ENCODE data around the gene OTOG.

OTOG gene

GRCh38 chr11:17519061-17519885 is 27.8 kb upstream of the OTOG start:
- no peak for DNase-seq

GRCh38 chr11:17521106-17521900 is 25.8 kb upstream of the OTOG start:
- DNase-seq = no peak

GRCh38 chr11:17522655-17523054 is 24.4 kb upstream of the OTOG start:
- DNase-seq = no peak

DNA sequence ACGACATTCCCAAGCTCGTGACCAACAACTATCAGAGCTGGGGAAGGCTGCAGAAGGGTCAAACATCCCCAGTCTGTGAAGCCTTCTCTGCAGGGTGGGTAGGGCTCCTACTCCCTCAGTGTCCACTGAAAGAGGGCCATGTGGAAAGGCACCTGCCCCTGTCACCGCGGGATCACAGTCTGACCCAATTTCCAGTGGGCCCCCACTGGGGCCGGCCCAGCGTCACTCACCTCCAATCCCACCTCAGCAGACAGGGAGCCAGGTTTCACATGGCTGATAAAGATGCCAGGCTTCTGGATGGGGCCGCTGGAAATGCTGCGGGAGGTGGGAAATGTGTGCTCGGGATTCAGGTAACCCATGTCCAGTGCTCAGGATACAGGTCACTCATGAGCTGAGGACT is 22.8 kb upstream of the OTOG start:
- no peak for DNase-seq

- no peak for DNase-seq
Measured at GRCh38 chr11:17525570-17525969, 21.5 kb upstream of the OTOG start.

DNA sequence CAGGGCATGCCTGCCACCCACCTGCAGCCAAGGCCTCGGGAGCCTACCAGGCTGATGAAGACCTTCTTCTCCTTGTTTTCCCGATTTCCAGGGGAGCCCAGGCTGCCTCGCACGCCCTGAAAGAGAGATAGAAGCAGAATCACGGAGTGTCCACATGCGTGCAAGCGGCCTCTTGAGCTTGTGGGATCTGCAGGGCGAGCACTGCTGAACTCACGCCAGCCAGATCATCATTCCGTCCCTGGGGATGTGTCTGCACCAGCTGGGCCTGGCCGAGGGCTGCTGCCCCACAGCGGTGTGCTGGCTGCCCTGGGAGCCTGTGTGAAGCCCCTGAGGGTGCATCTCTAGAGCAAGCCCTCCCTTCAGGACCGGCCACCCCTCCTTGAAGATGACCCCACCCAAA is 20.7 kb upstream of the OTOG start:
- DNase-seq = no peak

DNA sequence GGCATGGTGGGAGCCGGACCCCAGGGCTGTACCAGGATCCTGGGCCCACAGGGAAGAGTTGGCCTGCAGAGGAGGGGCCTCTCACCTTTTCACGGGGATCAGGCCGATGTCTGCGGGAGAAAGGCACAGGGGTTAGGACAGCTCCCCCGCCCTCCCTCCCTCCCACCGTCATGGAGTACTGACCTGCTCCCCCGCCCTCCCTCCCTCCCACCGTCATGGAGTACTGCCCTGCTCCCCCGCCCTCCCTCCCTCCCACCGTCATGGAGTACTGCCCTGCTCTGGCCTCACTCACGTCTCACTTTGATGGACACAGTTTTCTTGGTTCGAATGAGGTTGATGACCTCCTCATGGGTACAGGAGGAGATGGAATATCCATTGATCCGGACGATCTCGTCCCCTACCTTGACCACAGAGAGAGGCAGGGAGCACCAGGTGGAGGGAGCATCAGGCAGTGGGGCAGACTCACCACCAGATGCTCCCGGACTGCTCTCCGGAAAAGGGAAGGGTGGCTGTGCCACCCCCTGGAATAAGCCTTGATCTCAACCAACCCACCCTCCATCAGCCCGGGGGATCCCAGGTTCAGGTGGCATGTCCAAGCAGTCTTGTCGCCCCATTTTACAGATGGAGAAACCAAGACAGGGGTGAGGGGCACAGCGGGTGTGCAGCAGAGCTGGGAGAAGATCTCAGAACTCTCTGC is 20.0 kb upstream of the OTOG start:
- DNase-seq = no peak

- no peak for DNase-seq
Measured at GRCh38 chr11:17527628-17527995, 19.4 kb upstream of the OTOG start.

DNA sequence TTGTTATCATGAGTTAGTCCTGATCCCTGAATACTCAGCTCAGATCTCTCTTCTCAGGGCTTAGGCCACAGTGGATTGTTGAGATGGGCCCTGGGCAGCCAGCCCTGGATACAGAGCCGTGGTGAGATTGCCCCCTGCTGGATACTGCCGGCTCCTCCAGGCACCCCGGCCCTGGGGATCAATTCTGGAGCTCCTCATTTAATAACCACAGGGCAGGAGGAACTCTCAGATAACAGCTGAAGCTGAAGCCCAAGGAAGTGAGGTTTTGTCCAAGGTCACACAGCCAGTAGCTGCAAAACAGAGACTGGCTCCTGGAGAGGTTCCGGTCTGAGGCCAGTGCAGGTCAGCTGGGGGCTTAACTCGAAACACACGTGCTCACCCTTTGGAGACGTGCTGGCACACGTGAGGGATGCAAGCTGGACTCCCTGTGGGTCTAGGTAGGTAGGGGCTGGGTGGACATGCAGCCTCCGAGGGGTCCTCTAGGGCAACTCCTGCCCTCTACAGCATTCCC is 18.8 kb upstream of the OTOG start:
- DNase-seq = no peak

DNA sequence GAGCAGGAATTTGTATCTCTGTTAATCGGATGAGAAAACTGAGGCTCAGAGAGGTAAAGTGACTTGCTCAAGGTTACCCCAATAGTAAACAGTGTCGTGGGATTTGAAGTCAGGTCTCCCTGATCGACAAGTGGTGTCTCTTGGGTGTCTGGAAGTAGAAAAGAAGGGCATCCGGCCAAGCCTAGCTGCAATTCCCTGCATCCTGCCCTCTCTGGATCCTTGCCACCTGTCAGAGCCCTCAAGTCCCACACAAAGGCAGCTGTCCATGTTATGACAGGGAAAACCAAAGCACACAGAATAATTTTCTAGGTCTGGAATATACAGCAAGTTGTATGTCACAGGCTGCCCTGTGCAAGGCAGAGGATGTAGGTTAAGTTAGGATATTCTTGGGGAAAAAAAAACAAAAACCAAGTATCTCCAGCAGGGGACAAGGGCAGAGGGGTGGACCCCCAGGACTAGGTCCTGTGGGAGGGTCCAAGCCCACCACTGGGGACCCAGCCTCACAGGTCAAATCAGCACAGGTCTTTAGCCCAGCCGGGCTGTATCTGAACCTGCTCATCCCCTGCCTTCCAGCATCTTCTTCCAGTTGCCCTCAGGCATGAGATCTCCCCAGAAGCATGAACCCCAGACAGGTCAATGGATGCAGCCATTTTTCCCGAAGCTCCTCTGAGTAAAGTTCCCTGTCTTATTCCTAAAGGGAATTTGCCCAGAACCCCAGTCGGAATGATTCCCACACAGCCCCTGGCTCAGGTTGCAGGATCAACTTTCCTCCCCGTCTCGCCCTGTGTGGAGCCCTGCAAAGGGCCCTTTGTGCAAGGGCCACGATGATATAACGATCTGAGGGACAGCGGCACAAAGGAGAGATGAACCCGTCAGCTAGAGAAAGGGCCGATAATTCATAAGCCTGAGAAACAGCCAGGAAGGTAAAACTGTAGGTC is 17.9 kb upstream of the OTOG start:
- no peak for DNase-seq

DNA sequence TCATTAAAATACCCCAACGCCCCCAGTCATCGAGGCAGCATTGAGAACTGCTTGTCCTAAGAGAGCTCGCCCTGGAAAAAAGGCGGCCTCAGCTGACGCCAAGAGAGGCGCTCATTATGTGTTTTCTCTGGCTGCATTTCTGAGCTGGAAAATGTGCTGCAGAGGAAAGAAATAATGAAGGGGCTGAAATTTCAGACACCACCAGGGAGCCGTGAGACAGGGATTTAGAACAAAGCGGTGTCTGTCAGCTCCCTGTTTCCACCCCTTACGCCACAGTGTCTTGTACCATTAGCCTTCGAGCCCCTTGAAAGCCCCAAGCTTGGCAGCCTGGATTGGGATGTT is 17.2 kb upstream of the OTOG start:
- DNase-seq = no peak

DNA sequence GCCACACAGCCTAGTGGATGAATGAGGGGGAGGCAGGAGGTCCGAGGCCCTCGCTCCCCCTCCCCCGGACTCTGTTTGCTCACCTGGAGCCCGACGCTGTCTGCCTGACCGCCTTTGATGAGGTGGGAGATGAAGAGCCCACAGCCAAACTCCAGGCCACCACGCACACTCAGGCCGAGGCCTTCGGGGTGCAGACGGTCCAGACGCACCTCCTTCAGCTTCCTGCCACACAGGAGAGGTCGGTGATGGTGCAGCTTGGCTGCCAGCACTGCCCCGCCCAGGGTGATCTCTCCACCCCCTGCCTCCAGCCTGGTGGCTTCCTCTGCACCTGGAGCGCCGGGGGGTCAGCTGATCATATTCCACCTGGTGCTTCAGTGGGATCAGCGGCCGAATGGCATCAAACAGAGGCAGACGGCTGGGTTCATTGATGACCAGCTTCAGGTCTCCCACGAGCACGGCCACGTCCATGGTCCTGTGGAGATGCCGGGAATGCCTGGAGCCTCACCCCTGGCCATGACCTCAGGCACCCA is 15.9 kb upstream of the OTOG start:
- DNase-seq = no peak

DNA sequence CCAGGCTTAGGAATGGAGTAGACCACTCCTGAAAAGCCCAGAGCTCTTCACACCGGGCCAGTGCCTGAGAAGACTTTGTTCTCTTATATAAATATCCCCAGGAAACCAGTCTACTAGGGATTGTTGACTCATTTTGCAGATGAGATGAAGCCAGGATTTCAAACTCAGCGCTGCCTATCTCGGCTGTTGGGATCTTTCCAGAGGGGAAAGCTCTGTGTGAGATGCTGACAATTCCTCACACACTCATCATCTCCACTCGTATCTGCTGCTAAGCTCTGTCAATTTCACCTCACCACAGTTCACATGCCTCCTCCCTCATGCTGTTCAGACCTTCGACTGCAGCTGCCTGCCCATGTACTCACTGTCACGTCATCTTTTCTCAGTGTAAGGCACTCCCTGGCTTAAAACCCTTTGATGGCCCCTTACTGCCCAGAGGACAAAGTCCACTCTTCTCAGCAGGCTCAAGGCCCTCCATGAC is 15.4 kb upstream of the OTOG start:
- DNase-seq = no peak

GRCh38 chr11:17532784-17533183 is 14.3 kb upstream of the OTOG start:
- no peak for DNase-seq

DNA sequence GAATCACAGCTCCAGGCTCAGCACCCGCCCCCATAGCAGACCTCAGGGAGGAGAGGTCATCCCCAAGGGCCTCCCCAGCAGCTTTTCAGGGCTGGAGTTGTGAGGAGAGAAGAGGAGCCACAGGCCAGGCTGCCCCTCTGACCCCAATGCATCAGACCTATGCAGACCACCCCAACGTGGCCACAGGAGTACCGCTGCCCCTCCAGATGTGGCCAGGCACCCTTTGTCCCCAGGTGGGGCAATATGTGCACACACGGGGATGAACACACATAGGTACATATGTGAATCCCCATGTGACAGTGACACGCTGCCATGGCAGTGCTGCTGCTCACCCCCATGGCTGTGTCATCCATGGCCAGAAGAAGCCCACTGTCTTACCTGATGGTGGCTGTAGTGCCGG is 13.7 kb upstream of the OTOG start:
- DNase-seq = no peak

DNA sequence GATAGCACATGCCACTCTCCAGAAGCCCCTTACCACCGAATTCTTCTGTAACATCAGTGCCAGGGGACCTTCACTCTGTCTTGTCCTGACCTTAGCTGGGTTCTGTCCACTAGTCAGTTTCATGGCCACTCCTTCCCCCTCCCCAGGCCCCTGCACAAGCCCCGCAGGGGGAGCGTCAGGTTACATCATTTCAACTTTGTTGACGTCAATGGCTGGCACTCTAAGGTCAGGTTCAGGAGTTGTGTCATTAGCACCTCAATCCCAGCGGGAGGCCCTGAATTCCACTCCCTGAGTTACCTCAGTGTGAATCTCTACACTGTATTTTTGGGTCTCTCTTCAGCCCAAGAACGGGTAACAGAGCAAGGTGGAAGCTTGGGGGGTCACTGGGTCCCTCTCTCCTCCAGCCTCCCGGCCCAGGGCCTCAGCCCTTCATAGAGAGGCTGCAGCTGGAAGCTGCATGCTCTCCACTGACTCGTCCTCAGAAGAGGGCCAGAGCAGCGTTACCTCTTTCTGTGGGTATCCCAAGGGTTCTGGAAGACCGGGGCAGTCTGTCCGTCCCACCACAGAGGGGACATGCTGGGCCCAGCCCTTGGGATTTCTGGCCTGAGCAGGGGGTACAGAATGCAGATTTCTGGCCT is 13.2 kb upstream of the OTOG start:
- no peak for DNase-seq

- no peak for DNase-seq
Measured at GRCh38 chr11:17535488-17535887, 11.6 kb upstream of the OTOG start.

GRCh38 chr11:17537261-17537660 is 9.8 kb upstream of the OTOG start:
- no peak for DNase-seq

DNA sequence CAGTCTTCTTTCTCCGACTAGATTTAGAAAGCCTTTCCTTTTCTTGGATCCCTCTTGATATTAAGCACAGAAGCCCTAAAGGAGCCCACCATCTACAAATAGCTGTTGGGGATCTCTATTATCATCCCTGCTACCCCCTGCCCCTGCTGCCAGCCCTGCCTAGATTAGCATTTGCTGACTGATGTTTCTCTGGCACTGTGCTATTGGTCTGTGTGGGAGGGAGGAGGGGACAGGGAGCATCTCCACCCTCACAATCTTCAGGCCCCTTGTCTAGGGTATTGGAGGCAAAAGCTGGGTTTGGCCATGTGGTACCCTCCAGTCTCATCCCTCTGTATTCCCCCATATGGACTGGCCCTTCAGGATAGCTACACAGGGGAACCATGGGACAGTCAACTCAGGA is 9.0 kb upstream of the OTOG start:
- no peak for DNase-seq

- DNase-seq = no peak
Measured at GRCh38 chr11:17538731-17539130, 8.3 kb upstream of the OTOG start.

DNA sequence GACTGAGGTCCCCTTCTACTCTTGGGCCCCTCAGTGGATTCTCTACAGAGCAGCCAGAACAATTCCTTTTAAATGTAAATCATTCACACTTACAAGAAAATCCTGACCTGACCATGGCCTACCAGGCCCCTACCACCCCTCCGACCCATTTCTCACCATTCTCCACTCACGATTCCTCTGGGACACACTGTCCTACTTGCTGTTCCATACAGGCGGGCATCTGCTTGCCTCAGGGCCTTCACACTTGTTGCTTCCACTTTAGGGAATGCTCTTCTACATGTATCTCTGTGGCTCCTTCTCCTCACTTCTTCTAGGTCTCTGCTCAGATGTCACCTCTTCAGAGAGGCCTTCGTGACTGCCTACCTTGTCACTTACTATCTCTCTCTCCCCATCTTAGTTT is 6.3 kb upstream of the OTOG start:
- DNase-seq = no peak

All from NCI-H524 treated with DMSO at 0.1 percent for 48 hours (cell line).